NCI-H146 treated with DMSO at 0.1 percent for 48 hours (cell line): ENCODE measurements around the gene DYNLT1.
"Not testable (repeated sequence)": the region's sequence is repeated elsewhere in the genome, so short reads cannot be mapped to it uniquely, and the experiment has no call there.

Source experiments
- DNase-seq: peaks from one replicate; lab custom pipeline; 2025; ENCODE audit not compliant: unreplicated experiment; lab: John Stamatoyannopoulos, UW

Gene DYNLT1

GRCh38 chr6:158644231-158645063 is at the start of gene DYNLT1:
TSS of gene DYNLT1 (minus strand) at chr6:158644743. CDS start at chr6:158644708, 35 bp downstream.
- DNase-seq = peak; percentile 98

DNA sequence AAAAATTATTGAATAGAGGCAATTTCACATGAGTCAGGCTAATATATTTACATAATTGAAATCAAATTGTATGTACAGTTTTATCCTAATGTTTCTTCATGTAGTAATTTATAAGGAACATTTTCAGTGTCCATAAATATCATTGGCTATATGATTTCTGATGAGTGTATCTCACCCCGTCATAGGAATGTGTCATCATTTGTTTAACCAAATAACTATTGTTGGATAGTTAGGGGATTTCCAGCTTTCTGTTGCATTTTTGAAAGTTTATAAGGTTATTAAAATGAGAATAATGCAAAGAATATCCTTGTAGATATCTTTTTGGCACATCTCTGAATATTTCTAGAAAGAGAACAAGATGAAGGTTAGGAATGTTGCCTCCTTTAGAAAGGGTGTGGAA is 44.3 kb upstream of the DYNLT1 start:
- DNase-seq = no peak

GRCh38 chr6:158687506-158687905 is 43.0 kb upstream of the DYNLT1 start:
- DNase-seq = no peak

DNA sequence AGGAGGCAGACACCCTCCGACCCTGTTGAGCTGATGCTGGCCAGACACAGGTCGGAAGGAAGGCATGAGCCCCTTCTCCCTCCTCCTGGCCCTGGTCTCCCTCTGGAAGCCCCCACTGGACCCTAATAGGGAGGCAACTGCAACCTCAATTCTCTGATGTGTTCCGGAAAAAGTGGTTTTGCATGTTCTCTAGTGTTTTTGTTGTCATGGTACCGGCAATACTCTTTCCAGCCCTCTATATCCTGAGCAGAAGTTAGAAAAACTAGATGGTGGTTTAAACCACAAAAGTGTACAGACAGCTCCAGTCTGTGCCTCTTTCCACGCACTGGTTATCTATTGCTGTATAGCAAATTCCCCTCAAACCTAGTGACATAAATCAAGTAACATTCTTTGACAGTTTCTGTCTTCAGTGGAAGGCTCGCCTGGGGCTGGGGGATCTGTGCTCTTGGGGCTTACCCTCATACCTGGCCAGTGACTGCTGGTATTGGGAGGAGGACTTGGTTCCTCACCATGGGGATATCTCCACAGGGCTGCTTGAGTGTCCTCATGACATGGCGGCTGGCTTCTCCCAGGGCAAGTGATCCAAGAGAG is 42.3 kb upstream of the DYNLT1 start:
- no peak for DNase-seq

DNA sequence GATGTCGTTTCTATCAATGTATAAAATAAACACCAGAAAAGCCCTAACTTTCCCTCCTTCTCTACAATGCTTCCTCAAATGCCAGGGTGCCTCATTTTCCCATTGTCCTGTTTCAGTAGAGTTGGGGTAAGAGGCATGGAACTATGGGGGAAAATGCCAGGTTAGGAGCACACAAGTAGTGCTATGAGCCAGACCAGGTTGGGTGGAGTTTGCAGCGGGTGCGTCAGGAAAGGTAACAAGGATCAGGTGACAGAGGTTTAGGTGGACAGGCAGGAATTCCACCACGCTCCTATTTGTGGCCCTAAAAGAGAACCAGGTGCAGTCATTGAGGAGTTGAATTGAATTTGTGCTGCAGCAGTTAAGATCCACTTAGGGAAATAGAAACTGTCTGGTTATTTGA is 41.8 kb upstream of the DYNLT1 start:
- DNase-seq = no peak

GRCh38 chr6:158684745-158685324 is 40.3 kb upstream of the DYNLT1 start:
- DNase-seq = no peak

DNA sequence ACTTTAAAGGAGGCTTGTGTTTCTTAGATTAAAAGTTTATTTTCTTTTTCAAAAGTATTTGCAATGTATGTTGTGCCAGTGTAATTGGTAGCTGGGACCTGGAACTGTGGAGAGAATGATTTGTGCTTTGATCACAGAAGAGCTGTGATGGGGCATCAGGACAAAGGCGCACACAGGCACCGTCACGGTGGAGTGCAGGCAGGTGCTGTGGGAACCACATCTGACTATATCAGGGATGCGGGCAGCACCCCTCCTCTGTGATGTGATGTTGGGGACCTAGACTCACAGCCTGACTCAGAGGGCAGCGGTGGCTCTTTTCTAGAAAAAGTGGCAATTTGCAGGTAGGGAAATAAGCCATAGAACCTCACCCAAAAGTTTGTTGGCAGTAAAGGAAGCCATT is 39.8 kb upstream of the DYNLT1 start:
- DNase-seq = no peak

DNA sequence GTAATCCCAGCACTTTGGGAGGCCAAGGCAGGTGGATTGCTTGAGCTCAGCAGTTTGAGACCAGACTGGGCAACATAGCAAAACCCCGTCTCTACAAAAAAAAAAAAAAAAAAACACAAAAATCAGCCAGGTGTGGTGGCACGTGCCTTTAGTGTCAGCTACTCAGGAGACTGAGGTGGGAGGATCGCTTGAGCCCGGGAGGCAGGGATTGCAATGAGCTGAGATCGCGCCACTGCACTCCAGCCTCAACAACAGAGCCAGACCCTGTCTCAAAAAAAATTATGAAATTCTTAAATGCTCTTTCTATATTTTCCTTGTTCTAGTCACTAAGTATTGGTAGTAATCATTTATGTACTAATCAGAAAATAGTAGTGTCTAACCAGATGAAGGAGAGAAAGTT is 35.9 kb upstream of the DYNLT1 start:
- DNase-seq = no peak

DNA sequence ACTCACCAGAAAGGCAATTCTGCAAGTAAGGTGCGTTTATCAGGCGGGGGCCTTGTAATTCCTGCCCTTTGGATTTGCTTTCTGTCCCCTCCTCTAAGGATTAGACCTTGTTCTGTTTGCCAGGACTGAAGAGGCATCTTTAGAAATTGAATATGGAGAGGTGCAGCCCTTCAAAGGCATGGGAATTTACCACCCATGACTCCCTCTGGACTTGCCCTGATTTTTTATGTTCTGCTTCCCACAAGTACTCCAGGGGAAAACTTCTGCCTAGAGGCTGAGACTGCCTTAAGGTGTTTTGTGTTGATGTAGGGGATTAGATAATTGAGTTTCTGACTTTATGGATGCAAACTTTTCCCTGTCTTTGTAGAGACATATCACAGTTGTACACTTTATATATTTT is 35.5 kb upstream of the DYNLT1 start:
- DNase-seq = no peak

DNA sequence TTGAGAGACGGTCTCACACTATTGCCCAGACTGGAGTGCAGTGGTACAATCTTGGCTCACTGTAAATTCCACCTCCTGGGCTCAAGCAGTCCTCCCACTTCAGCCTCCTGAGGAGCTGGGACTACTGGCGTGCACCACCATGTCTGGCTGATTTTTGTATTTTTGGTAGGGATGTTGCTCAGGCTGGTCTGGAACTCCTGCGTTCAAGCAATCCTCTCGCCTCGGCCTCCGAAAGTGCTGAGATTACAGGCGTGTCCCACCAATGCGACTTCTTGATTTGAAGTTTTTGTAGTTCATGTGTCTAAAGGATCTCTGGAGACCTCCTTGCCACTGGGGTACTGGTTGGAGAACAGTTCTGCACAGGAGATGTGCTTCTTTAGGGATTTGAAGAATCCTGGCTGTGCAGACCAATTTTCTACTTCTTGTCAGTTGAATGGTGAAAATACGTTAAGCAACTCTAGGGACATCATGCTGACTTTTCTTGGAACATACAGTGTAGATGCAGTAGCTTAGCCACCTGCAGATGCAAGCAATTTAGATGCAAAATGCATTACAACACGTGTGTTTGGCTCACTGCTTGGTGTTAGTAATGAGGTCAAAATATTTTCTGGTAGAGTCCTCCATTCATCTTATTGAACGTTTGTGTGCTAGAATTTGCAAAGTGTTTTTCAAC is 33.5 kb upstream of the DYNLT1 start:
- DNase-seq = no peak

DNA sequence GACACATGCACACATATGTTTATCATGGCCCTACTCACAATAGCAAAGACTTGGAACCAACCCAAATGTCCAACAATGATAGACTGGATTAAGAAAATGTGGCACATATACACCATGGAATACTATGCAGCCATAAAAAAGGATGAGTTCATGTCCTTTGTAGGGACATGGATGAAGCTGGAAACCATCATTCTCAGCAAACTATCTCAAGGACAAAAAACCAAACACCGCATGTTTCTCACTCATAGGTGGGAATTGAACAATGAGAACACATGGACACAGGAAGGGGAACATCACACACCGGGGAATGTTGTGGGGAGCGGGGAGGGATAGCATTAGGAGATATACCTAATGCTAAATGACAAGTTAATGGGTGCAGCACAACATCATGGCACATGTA is 32.6 kb upstream of the DYNLT1 start:
- not testable (repeated sequence) for DNase-seq

GRCh38 chr6:158674342-158675131 is 30.0 kb upstream of the DYNLT1 start:
- no peak for DNase-seq

GRCh38 chr6:158672726-158673125 is 28.2 kb upstream of the DYNLT1 start:
- no peak for DNase-seq

DNA sequence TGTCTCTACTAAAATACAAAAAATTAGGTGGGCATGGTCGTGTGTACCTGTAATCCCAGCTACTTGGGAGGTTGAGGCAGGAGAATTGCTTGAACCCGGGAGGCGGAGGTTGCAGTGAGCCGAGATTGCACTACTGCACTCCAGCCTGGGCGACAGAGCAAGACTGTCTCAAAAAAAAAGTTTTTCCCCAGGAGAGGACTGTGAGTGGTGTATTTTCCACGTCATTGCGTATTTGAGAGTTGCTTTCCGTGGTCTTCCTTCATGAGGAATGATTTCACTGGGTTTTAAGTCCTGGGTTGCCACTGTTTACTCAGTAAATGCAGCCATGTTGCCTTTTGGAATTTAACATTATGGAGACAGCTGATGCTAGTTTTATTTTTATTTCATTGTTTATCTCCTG is 27.6 kb upstream of the DYNLT1 start:
- not testable (repeated sequence) for DNase-seq

DNA sequence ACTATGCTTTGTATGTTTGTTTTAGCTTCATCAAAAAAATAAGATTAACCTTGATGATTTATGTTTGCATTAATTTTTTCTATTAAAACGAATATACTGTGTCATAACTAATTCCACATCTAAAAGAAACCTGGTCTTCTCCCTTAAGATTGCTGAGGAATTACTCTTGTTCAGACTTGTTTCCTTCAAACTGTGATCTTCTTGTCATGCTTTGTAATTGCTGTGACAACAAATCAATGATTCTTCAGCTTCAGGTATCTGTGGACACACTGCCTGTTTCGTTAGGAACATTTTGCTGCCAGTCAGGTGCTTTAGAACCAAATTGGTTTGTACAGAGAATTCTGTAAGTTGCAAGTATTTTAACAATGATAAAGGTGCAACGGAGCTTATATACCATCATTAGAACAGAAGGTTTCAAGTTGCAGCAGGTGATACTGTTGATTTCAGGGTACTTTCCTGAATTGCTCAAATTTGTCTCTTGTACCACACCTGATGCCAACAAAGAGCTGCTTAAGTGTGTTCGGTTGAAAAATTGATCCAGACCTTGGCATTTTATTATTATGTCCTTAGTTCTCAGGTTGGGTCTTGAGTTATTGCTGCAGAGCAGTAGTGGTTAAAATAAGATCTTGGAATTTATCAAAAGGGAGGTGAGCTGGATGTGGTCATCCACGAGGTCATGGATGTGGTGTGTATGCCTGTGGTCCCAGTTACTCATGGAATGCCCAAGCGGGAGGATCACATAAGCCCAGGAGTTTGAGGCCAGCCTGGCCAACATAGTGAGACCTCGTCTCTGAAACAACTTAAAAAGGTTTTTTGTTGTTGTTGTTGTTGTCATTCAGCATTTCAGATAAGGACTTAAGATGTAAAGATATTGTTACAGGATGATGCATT is 24.8 kb upstream of the DYNLT1 start:
- DNase-seq = peak; percentile 66

DNA sequence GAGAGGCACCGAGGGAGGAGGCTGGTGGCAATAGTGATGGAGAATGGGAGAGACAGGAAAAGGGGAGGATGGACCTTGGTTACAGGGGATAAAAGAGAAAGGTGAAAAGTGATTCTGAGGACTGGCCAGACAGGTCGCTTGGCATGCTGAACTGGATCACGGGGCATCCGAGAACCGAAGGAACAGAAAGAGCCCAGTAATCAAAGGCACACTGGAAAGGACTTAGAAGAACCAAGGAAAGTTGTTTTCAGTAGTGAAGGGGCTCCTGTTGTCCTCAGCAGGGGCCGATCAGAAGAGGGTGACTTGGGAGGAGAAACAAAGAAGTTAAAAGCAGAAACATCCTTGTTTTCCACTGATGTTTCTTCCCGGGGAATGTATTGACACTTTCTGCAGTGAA is 24.2 kb upstream of the DYNLT1 start:
- DNase-seq = no peak

DNA sequence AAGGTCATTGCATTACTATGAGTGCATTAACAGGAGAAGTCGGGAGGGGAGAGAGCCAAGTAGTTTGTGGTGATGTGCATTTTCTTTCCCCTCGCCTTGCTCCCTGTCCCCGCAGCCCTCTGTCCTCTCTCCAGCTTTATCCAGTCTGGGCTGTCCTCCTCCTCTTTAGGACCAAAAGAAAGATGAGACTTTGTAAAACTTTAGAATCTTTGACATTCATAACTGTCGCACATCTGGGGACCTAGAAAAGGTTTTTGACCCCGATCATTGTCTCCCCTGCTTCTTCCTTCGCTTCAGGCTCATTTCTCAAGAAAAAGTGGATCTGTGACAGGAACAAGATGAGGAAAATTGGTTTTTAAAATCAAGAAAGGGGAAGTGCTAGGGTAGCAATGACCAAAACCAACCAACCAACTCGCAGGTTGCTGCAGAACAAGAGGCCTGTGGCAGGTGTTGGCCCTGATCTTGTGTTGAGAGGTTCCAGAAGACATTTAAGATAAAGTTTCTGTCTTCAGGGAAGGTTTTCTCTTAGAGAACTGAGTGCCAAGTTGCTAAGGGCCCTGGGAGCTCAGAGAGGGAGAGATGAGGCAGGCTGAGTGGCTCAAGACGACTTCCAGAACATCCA is 22.9 kb upstream of the DYNLT1 start:
- no peak for DNase-seq

DNA sequence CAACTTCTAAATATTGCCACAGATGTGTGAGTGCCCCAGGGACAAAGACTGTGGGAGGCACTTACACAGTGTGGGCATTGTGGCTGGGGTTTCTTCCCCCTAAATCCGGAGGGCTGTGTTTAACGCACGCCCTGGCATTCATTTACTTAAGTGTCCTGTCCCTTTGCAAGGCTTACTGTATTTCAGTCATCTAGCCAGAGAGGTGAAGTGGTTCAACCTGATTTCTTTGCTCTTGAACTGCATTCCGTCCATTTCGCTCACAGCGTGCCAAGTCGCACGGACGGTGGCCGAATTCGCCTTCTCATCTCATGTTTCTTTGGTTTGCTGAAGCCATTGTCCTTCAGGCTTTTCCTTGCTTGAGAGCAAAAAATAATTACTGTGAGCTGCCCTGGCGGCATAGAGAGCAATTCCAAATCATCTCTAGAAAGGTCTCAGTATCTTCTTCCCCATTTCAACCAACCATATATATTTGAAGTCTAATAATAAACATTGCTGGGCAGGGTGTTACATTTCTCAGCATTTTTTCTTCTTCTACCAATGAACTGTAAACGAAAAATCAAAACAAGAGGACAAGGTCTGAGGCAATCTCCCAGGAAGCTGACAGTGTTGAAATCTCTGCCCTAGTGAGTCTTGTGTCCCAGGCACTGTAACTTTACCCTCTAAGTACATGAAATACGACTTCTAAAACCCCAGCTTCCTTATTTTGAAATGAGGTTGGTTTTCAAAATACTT is 22.3 kb upstream of the DYNLT1 start:
- no peak for DNase-seq

- DNase-seq = no peak
These were observed 20.8 kb upstream of the DYNLT1 start for GRCh38 chr6:158665332-158665731.
